ENCODE data around the gene ZNF324. TPM values are rescaled to one million over a fixed set of nuclear protein-coding genes. Genes with fewer than 3 reads are reported as not detected.

The ZNF324 gene
- total and polyA plus RNA-seq, 2 of the 13 experiments (the other 11 are each of a cell fraction or from before 2014, with no cell fraction given) = 1.1 to 4.7 TPM

DNA sequence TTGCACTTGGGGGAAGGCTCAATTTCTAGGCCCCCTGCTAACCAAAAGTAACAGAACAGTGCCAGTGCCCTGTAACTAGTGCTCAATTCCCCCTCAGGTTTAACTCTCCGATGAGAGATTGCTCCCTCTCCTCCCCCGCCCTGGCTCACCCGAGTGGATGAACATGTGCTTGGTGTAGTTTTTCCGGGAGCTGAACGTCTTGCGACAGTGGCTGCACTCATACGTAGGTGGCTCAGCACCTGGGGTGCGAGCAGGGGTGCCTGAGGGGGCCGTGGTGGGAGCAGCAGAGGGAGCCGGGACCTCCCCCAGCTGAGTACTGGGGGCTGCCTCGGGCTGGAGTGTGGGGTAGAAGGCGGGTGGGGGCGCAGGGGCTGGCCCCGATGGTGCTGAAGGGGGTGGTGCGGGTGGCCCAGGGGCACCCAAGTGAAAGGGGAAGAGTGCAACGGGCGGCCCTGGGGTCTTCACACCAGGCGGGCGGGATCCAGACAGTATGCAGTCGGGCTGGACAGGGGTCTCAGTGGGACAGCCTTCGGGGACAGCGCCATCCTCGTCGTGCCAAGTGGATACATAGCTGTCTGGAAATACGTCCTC is 49.5 kb downstream of the ZNF324 start (continued):
- TF ChIP-seq, protein P1, sequence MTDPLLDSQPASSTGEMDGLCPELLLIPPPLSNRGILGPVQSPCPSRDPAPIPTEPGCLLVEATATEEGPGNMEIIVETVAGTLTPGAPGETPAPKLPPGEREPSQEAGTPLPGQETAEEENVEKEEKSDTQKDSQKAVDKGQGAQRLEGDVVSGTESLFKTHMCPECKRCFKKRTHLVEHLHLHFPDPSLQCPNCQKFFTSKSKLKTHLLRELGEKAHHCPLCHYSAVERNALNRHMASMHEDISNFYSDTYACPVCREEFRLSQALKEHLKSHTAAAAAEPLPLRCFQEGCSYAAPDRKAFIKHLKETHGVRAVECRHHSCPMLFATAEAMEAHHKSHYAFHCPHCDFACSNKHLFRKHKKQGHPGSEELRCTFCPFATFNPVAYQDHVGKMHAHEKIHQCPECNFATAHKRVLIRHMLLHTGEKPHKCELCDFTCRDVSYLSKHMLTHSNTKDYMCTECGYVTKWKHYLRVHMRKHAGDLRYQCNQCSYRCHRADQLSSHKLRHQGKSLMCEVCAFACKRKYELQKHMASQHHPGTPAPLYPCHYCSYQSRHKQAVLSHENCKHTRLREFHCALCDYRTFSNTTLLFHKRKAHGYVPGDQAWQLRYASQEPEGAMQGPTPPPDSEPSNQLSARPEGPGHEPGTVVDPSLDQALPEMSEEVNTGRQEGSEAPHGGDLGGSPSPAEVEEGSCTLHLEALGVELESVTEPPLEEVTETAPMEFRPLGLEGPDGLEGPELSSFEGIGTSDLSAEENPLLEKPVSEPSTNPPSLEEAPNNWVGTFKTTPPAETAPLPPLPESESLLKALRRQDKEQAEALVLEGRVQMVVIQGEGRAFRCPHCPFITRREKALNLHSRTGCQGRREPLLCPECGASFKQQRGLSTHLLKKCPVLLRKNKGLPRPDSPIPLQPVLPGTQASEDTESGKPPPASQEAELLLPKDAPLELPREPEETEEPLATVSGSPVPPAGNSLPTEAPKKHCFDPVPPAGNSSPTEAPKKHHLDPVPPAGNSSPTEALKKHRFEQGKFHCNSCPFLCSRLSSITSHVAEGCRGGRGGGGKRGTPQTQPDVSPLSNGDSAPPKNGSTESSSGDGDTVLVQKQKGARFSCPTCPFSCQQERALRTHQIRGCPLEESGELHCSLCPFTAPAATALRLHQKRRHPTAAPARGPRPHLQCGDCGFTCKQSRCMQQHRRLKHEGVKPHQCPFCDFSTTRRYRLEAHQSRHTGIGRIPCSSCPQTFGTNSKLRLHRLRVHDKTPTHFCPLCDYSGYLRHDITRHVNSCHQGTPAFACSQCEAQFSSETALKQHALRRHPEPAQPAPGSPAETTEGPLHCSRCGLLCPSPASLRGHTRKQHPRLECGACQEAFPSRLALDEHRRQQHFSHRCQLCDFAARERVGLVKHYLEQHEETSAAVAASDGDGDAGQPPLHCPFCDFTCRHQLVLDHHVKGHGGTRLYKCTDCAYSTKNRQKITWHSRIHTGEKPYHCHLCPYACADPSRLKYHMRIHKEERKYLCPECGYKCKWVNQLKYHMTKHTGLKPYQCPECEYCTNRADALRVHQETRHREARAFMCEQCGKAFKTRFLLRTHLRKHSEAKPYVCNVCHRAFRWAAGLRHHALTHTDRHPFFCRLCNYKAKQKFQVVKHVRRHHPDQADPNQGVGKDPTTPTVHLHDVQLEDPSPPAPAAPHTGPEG (CRISPR knock-in tag; IDR thresholded peaks at IDR 0.05) = no peak
- no peak for TF ChIP-seq CEBPG (CRISPR knock-in tag; IDR thresholded peaks at IDR 0.05)
- TF ChIP-seq, protein P2, sequence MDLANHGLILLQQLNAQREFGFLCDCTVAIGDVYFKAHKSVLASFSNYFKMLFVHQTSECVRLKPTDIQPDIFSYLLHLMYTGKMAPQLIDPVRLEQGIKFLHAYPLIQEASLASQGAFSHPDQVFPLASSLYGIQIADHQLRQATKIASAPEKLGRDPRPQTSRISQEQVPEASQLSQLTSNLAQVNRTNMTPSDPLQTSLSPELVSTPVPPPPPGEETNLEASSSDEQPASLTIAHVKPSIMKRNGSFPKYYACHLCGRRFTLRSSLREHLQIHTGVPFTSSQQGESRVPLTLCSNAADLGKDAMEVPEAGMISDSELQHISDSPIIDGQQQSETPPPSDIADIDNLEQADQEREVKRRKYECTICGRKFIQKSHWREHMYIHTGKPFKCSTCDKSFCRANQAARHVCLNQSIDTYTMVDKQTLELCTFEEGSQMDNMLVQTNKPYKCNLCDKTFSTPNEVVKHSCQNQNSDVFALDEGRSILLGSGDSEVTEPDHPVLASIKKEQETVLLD (CRISPR knock-in tag; IDR thresholded peaks at IDR 0.05; ENCODE audit: low read depth) = no peak
- no peak for TF ChIP-seq ZNF136 (CRISPR knock-in tag; IDR thresholded peaks at IDR 0.05; ENCODE audit: low read depth)
- no peak for TF ChIP-seq ZNF335 (CRISPR knock-in tag; IDR thresholded peaks at IDR 0.05)
- TF ChIP-seq ZNF33B (CRISPR knock-in tag; IDR thresholded peaks at IDR 0.05) = no peak
- no peak for TF ChIP-seq SUZ12 (IDR thresholded peaks at IDR 0.05; ENCODE audit: low read depth, low read length)
- TF ChIP-seq, protein P3, sequence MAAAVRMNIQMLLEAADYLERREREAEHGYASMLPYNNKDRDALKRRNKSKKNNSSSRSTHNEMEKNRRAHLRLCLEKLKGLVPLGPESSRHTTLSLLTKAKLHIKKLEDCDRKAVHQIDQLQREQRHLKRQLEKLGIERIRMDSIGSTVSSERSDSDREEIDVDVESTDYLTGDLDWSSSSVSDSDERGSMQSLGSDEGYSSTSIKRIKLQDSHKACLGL (CRISPR knock-in tag; IDR thresholded peaks at IDR 0.05) = no peak
- TF ChIP-seq, protein P4, sequence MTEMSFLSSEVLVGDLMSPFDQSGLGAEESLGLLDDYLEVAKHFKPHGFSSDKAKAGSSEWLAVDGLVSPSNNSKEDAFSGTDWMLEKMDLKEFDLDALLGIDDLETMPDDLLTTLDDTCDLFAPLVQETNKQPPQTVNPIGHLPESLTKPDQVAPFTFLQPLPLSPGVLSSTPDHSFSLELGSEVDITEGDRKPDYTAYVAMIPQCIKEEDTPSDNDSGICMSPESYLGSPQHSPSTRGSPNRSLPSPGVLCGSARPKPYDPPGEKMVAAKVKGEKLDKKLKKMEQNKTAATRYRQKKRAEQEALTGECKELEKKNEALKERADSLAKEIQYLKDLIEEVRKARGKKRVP (CRISPR knock-in tag; IDR thresholded peaks at IDR 0.05) = no peak
